ENCODE data around the gene SIPA1L2. TPM values are rescaled to one million over a fixed set of nuclear protein-coding genes. Genes with fewer than 3 reads are reported as not detected.

Gene SIPA1L2
- total and polyA plus RNA-seq, 7 experiments from 2014 or later, result 0.08 to 4.9 (median 0.51) TPM; not detected in 1

GRCh38 chr1:232648316-232648715 lies 18.4 kb upstream of the SIPA1L2 start:
- POLR2A ChIA-PET, result no interaction called here

DNA sequence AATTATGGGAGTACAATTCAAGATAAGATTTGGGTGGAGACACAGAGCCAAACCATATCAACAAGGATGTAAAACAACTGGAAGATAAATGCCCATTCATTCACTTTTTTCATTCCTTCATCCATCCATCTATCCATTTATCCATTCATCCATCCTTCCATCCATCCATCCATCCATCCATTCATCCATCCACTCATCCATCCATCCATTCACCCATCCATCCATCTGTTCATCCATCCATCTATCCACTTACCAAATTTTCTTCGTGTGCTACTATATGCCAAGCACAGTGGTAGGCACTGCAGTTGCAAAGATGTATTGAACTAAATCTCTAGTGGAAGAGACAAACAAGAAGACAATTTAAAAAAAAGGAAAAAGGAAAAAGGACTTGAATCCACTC lies 14.3 kb upstream of the SIPA1L2 start:
- Mint-ChIP-seq H3K36me3 (no peaks in the 10 kb centered on the region), H3K4me3 (no peak overlapping the region), H3K27me3 (peaks cover 0 to 8% (median 4%) of the 10 kb centered on the region in 5 donors), H3K9me3 (peaks cover 0 to 4% (median 0%) of the 10 kb centered on the region in 11 donors), H3K27ac (no peak overlapping the region), H3K4me1 (no peaks in the 10 kb centered on the region)
- no peaks in the 10 kb centered on the region for H3K36me3 ChIP-seq (ENCODE audit: control insufficient read depth in 2 of 3, insufficient read depth in 3 of 3, low read length in 3 of 3)
- H3K4me3 ChIP-seq (ENCODE audit: low read length), result no peak overlapping the region
- ChIA-PET POLR2A (no interaction called here), CTCF (no interaction called here)
- no peaks in the 10 kb centered on the region for H3K4me1 ChIP-seq (ENCODE audit: control insufficient read depth in 2 of 2, insufficient read depth in 2 of 2, low read length in 2 of 2)
- no peaks in the 10 kb centered on the region for H3K9me3 ChIP-seq (ENCODE audit: control insufficient read depth in 2 of 3, low read length in 3 of 3)
- intact Hi-C loops (cut with micrococcal nuclease), result no loop called here
- no peaks in the 10 kb centered on the region for H3K27me3 ChIP-seq (ENCODE audit: control insufficient read depth in 2 of 2, insufficient read depth in 2 of 2, low read length in 2 of 2)
- no peak overlapping the region for H3K27ac ChIP-seq (ENCODE audit: low read depth, low read length)
- no peak for ATAC-seq
- no peak for DNase-seq

More at GRCh38 chr1:232648316-232648715, 18.4 kb upstream of the SIPA1L2 start:
- Mint-ChIP-seq H3K9me3 (peaks cover 0 to 4% (median 0%) of the 10 kb centered on the region in 11 donors), H3K27ac (no peak overlapping the region), H3K4me1 (peaks cover 0 to 2% (median 0%) of the 10 kb centered on the region in 7 donors), H3K36me3 (peaks cover 0 to 3% (median 0%) of the 10 kb centered on the region in 5 donors), H3K27me3 (peaks cover 0 to 12% (median 9%) of the 10 kb centered on the region in 5 donors), H3K4me3 (no peak overlapping the region)
- no peak overlapping the region for H3K4me3 ChIP-seq (ENCODE audit: low read length)
- no peak overlapping the region for H3K27ac ChIP-seq (ENCODE audit: low read depth, low read length)
- CTCF ChIA-PET, result interaction anchor here (1.7 kb wide), 1 partner anchor 11 kb away, joined by 5 read pairs; no protein-coding TSS in a partner anchor
- ATAC-seq, result no peak
- intact Hi-C loops (cut with micrococcal nuclease), result no loop called here
- no peaks in the 10 kb centered on the region for H3K4me1 ChIP-seq (ENCODE audit: control insufficient read depth in 2 of 2, insufficient read depth in 2 of 2, low read length in 2 of 2)
- H3K27me3 ChIP-seq (ENCODE audit: control insufficient read depth in 2 of 2, insufficient read depth in 2 of 2, low read length in 2 of 2), result no peaks in the 10 kb centered on the region
- no peaks in the 10 kb centered on the region for H3K36me3 ChIP-seq (ENCODE audit: control insufficient read depth in 2 of 3, insufficient read depth in 3 of 3, low read length in 3 of 3)
- DNase-seq, result no peak
- no peaks in the 10 kb centered on the region for H3K9me3 ChIP-seq (ENCODE audit: control insufficient read depth in 2 of 3, low read length in 3 of 3)

DNA sequence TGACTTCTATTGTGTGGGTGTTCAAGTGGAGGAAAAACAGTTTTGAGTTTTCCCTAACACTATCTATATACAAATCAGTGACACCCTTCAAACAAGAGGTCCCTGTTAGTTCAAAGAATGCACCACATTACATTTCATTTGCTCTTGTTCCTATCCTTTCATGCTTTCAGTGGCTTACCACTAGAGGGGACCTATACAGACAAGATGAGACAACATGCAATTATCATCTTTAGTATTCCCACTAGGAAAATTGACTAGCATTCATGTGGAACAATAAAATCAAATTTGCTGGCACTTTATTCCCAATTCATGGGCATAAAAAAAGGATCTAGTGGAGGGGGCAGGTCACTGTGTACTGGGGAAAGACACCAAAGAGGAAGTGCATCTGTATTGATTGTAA lies 13.3 kb upstream of the SIPA1L2 start:
- Histone ChIP-seq H3K27ac (ENCODE audit: low read depth, low read length) (no peak overlapping the region), H3K4me1 (ENCODE audit: control insufficient read depth in 2 of 2, insufficient read depth in 2 of 2, low read length in 2 of 2) (no peaks in the 10 kb centered on the region), H3K36me3 (ENCODE audit: control insufficient read depth in 2 of 3, insufficient read depth in 3 of 3, low read length in 3 of 3) (no peaks in the 10 kb centered on the region), H3K27me3 (ENCODE audit: control insufficient read depth in 2 of 2, insufficient read depth in 2 of 2, low read length in 2 of 2) (no peaks in the 10 kb centered on the region), H3K9me3 (ENCODE audit: control insufficient read depth in 2 of 3, low read length in 3 of 3) (no peaks in the 10 kb centered on the region), H3K4me3 (ENCODE audit: low read length) (no peak overlapping the region)
- intact Hi-C loops (cut with micrococcal nuclease), result no loop called here
- no peaks in the 10 kb centered on the region for H3K4me1 Mint-ChIP-seq
- H3K27me3 Mint-ChIP-seq, result peaks cover 0 to 8% (median 4%) of the 10 kb centered on the region in 5 donors
- no peak overlapping the region for H3K4me3 Mint-ChIP-seq
- CTCF ChIA-PET, result no interaction called here
- no peaks in the 10 kb centered on the region for H3K36me3 Mint-ChIP-seq
- H3K9me3 Mint-ChIP-seq, result peaks cover 0 to 4% (median 0%) of the 10 kb centered on the region in 11 donors
- DNase-seq (no peak), ATAC-seq (no peak)
- H3K27ac Mint-ChIP-seq, result no peak overlapping the region
- POLR2A ChIA-PET, result no interaction called here

DNA sequence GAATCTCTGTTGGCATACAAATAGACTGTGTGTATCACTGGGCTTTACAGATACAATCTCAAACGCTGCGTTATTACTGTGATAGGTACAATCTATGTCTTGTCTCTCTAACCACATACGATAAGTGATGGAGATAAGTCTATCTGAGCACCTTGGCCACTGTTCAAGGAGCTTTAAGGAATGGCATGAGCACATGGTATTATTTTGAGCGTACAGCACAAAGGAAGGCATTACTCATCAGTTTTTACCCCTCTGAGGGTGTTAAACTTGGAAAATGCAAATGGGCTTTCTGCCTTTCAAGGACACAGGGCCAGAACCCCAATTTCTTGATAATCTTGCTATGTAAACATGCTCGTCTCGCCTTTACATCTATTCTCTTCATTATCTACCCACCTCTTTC lies 11.6 kb upstream of the SIPA1L2 start:
- no peaks in the 10 kb centered on the region for H3K4me1 Mint-ChIP-seq
- no peaks in the 10 kb centered on the region for H3K36me3 ChIP-seq (ENCODE audit: control insufficient read depth in 2 of 3, insufficient read depth in 3 of 3, low read length in 3 of 3)
- H3K27ac Mint-ChIP-seq, result no peak overlapping the region
- peaks cover 0 to 4% (median 0%) of the 10 kb centered on the region in 11 donors for H3K9me3 Mint-ChIP-seq
- H3K27me3 ChIP-seq (ENCODE audit: control insufficient read depth in 2 of 2, insufficient read depth in 2 of 2, low read length in 2 of 2), result no peaks in the 10 kb centered on the region
- peaks cover 0 to 8% (median 4%) of the 10 kb centered on the region in 5 donors for H3K27me3 Mint-ChIP-seq
- no peaks in the 10 kb centered on the region for H3K36me3 Mint-ChIP-seq
- intact Hi-C loops (cut with micrococcal nuclease), result no loop called here
- CTCF ChIA-PET, result interaction anchor here (0.7 kb wide), 1 partner anchor 1139 kb away, joined by 3 read pairs; no protein-coding TSS in a partner anchor
- H3K4me3 ChIP-seq (ENCODE audit: low read length), result no peak overlapping the region
- no peak overlapping the region for H3K27ac ChIP-seq (ENCODE audit: low read depth, low read length)
- ATAC-seq (no peak), DNase-seq (no peak)
- no peaks in the 10 kb centered on the region for H3K4me1 ChIP-seq (ENCODE audit: control insufficient read depth in 2 of 2, insufficient read depth in 2 of 2, low read length in 2 of 2)
- H3K4me3 Mint-ChIP-seq, result no peak overlapping the region
- H3K9me3 ChIP-seq (ENCODE audit: control insufficient read depth in 2 of 3, low read length in 3 of 3), result no peaks in the 10 kb centered on the region
- POLR2A ChIA-PET, result no interaction called here

GRCh38 chr1:232636799-232637198 lies 6.9 kb upstream of the SIPA1L2 start:
- Histone ChIP-seq H3K27ac (ENCODE audit: low read depth, low read length) (no peak overlapping the region), H3K9me3 (ENCODE audit: control insufficient read depth in 2 of 3, low read length in 3 of 3) (no peaks in the 10 kb centered on the region), H3K36me3 (ENCODE audit: control insufficient read depth in 2 of 3, insufficient read depth in 3 of 3, low read length in 3 of 3) (no peaks in the 10 kb centered on the region), H3K4me3 (ENCODE audit: low read length) (no peak overlapping the region), H3K4me1 (ENCODE audit: control insufficient read depth in 2 of 2, insufficient read depth in 2 of 2, low read length in 2 of 2) (no peaks in the 10 kb centered on the region), H3K27me3 (ENCODE audit: control insufficient read depth in 2 of 2, insufficient read depth in 2 of 2, low read length in 2 of 2) (peaks cover 0 to 3% of the 10 kb centered on the region in 2 donors)
- intact Hi-C loops (cut with micrococcal nuclease), result loop anchor here (1.0 to 10.0 kb wide), 3 partner anchors 158 to 536 kb away; no protein-coding TSS in a partner anchor
- no peaks in the 10 kb centered on the region for H3K4me1 Mint-ChIP-seq
- no peak for DNase-seq
- peaks cover 5 to 32% (median 12%) of the 10 kb centered on the region in 5 donors for H3K27me3 Mint-ChIP-seq
- ChIA-PET CTCF (interaction anchor here (0.6 to 1.6 kb wide), 5 partner anchors 9 to 389 kb away, joined by 3 to 5 read pairs (median 4); no protein-coding TSS in a partner anchor), POLR2A (no interaction called here)
- no peaks in the 10 kb centered on the region for H3K9me3 Mint-ChIP-seq
- no peak for ATAC-seq
- H3K27ac Mint-ChIP-seq, result no peak overlapping the region
- H3K36me3 Mint-ChIP-seq, result no peaks in the 10 kb centered on the region
- H3K4me3 Mint-ChIP-seq, result no peak overlapping the region

DNA sequence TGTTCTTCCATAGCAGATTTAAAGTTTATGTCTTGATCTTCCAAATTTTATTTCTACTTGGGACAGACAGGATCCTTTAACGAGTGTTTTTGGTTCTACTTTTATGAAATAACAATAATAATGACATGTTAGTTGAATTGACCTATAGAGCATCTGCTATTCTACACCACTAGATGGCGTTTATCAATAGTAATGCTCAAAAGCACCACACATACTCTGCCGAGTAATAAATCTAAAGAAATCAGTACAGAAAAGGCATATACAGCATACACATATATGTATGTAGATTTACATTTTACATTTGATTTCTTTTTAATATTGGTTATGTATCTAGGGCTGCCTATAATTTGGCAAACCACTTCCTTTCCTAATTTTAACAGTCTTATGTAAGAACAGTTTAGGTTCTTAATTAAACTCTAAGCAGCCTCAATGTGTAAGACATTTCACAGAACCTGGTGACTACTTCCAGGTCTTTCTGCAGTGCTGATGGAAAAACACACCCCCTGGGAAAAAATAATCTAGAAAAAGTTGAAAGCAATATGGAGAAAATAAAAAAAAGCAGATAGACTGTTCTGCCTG lies 5.9 kb upstream of the SIPA1L2 start:
- Histone ChIP-seq H3K4me3 (ENCODE audit: low read length) (no peak overlapping the region), H3K9me3 (ENCODE audit: control insufficient read depth in 2 of 3, low read length in 3 of 3) (no peaks in the 10 kb centered on the region), H3K27ac (ENCODE audit: low read depth, low read length) (no peak overlapping the region), H3K27me3 (ENCODE audit: control insufficient read depth in 2 of 2, insufficient read depth in 2 of 2, low read length in 2 of 2) (peaks cover 0 to 3% of the 10 kb centered on the region in 2 donors), H3K36me3 (ENCODE audit: control insufficient read depth in 2 of 3, insufficient read depth in 3 of 3, low read length in 3 of 3) (no peaks in the 10 kb centered on the region), H3K4me1 (ENCODE audit: control insufficient read depth in 2 of 2, insufficient read depth in 2 of 2, low read length in 2 of 2) (peaks cover 2 to 3% of the 10 kb centered on the region in 2 donors)
- CTCF ChIA-PET, result no interaction called here
- Mint-ChIP-seq H3K36me3 (no peaks in the 10 kb centered on the region), H3K4me3 (no peak overlapping the region), H3K27ac (no peak overlapping the region), H3K27me3 (peaks cover 5 to 38% (median 15%) of the 10 kb centered on the region in 5 donors), H3K9me3 (no peaks in the 10 kb centered on the region), H3K4me1 (peaks cover under 1 to 5% (median 2%) of the 10 kb centered on the region in 7 donors)
- POLR2A ChIA-PET, result no interaction called here
- DNase-seq (peak in 6 of 9 donors; percentile 12 to 57 (median 38)), ATAC-seq (peak; percentile 83)
- intact Hi-C loops (cut with micrococcal nuclease), result loop anchor here (1.0 to 10.0 kb wide), 7 partner anchors 158 to 605 kb away; no protein-coding TSS in a partner anchor

DNA sequence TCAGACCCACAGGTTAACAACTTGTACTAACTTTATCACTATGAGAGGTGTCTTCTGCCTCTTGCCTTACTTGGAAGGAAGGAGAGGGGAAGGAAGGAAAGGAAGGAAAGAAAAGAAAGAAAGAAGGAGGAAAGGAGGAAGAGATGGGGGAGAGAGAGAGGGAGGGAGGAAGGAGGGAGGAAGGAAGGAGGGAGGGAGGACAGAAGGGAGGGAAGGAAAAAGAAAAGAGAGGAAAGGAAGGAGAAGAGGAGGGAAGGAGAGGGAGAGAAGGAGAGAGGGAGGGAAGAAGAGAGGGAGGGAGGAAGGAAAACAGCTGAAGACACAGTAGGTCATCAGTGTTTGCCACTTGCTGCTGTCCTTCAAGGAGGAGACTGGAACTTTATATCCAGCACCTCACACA lies 5.3 kb upstream of the SIPA1L2 start:
- DNase-seq (no peak), ATAC-seq (no peak)
- peaks cover 5 to 10% (median 6%) of the 10 kb centered on the region in 7 donors for H3K4me1 Mint-ChIP-seq
- H3K27me3 Mint-ChIP-seq, result peaks cover 5 to 40% (median 18%) of the 10 kb centered on the region in 5 donors
- no peak overlapping the region for H3K4me3 Mint-ChIP-seq
- H3K36me3 Mint-ChIP-seq, result no peaks in the 10 kb centered on the region
- Histone ChIP-seq H3K36me3 (ENCODE audit: control insufficient read depth in 2 of 3, insufficient read depth in 3 of 3, low read length in 3 of 3) (no peaks in the 10 kb centered on the region), H3K27ac (ENCODE audit: low read depth, low read length) (no peak overlapping the region), H3K27me3 (ENCODE audit: control insufficient read depth in 2 of 2, insufficient read depth in 2 of 2, low read length in 2 of 2) (peaks cover 0 to 3% of the 10 kb centered on the region in 2 donors), H3K4me3 (ENCODE audit: low read length) (no peak overlapping the region), H3K4me1 (ENCODE audit: control insufficient read depth in 2 of 2, insufficient read depth in 2 of 2, low read length in 2 of 2) (peaks cover 4% of the 10 kb centered on the region in 2 donors), H3K9me3 (ENCODE audit: control insufficient read depth in 2 of 3, low read length in 3 of 3) (no peaks in the 10 kb centered on the region)
- no peaks in the 10 kb centered on the region for H3K9me3 Mint-ChIP-seq
- intact Hi-C loops (cut with micrococcal nuclease), result loop anchor here (1.0 to 10.0 kb wide), 7 partner anchors 159 to 606 kb away; no protein-coding TSS in a partner anchor
- ChIA-PET CTCF (interaction anchor here (0.7 kb wide), 2 partner anchors 289 to 440 kb away, joined by 3 read pairs; no protein-coding TSS in a partner anchor), POLR2A (no interaction called here)
- H3K27ac Mint-ChIP-seq, result no peak overlapping the region

Data from naive thymus-derived CD4-positive, alpha-beta T cell (primary cell).